H9 (cell line): Measurements from ENCODE around the gene RNF214. TPM values are rescaled to one million over a fixed set of nuclear protein-coding genes. Genes with fewer than 3 reads are reported as not detected.
A peak's percentile ranks its signal among the peaks of the same experiment; 100 is the strongest.

ENCODE experiments used
- DNase-seq: peaks from one replicate; pipeline ENCODE4 v3.0.0-alpha.2; 2017
- H2AFZ ChIP-seq: one replicate; pipeline ENCODE4 v1.6.1; 2013; ENCODE audit warnings: mild to moderate bottlenecking, low read length, control low read depth, moderate library complexity
- H2AK5ac ChIP-seq: 2 replicates; pipeline ENCODE4 v1.6.1; 2013; ENCODE audit warnings: low read length, control low read depth, mixed read lengths; ENCODE audit not compliant: insufficient read length
- H2BK120ac ChIP-seq: one replicate; pipeline ENCODE4 v1.6.1; 2013; ENCODE audit warnings: low read depth, mild to moderate bottlenecking, low read length, control low read depth, inconsistent platforms; ENCODE audit not compliant: poor library complexity, severe bottlenecking
- H2BK12ac ChIP-seq: 2 replicates; pipeline ENCODE4 v1.6.1; 2013; ENCODE audit warnings: low read length, control low read depth, mixed read lengths, low read depth; ENCODE audit not compliant: insufficient read length
- H2BK15ac ChIP-seq: 2 replicates; pipeline ENCODE4 v1.6.1; 2013; ENCODE audit warnings: low read depth, low read length, control low read depth
- H2BK20ac ChIP-seq: one replicate; pipeline ENCODE4 v1.6.1; 2013; ENCODE audit warnings: low read depth, mild to moderate bottlenecking, low read length, control low read depth, inconsistent platforms; ENCODE audit not compliant: poor library complexity, severe bottlenecking
- H2BK5ac ChIP-seq: 2 replicates; pipeline ENCODE4 v1.6.1; 2013; ENCODE audit warnings: low read length, control low read depth, mixed read lengths; ENCODE audit not compliant: insufficient read length
- H3K14ac ChIP-seq: 2 replicates; pipeline ENCODE4 v1.6.1; 2013; ENCODE audit warnings: low read length, control low read depth; ENCODE audit not compliant: insufficient read depth
- H3K18ac ChIP-seq: 2 replicates; pipeline ENCODE4 v1.6.1; 2013; ENCODE audit warnings: low read depth, mild to moderate bottlenecking, mixed read lengths, low read length, control low read depth; ENCODE audit not compliant: insufficient read length
- H3K23ac ChIP-seq: 2 replicates; pipeline ENCODE4 v1.6.1; 2013; ENCODE audit warnings: low read length, control low read depth, mixed read lengths, low read depth; ENCODE audit not compliant: insufficient read length
- H3K23me2 ChIP-seq: 2 replicates; pipeline ENCODE4 v1.6.1; 2013; ENCODE audit warnings: low read depth, mild to moderate bottlenecking, mixed read lengths, low read length, control low read depth; ENCODE audit not compliant: insufficient read length, poor library complexity, severe bottlenecking
- H3K27ac ChIP-seq: 2 replicates; pipeline ENCODE4 v1.5.1; 2013; ENCODE audit warnings: low read length, control low read depth, mixed read lengths, low read depth; ENCODE audit not compliant: insufficient read length
- H3K27me3 ChIP-seq: 2 replicates; pipeline ENCODE4 v1.6.1; 2013; ENCODE audit warnings: low read length, control low read depth, inconsistent platforms; ENCODE audit not compliant: insufficient read depth
- H3K4ac ChIP-seq: 2 replicates; pipeline ENCODE4 v1.6.1; 2013; ENCODE audit warnings: low read depth, mild to moderate bottlenecking, control low read depth, inconsistent platforms, low read length, moderate library complexity
- H3K4me1 ChIP-seq: 2 replicates; pipeline ENCODE4 v1.6.1; 2013; ENCODE audit warnings: low read length, control low read depth, inconsistent platforms; ENCODE audit not compliant: insufficient read depth
- H3K4me2 ChIP-seq: 2 replicates; pipeline ENCODE4 v1.6.1; 2013; ENCODE audit warnings: low read length, control low read depth, mixed read lengths; ENCODE audit not compliant: insufficient read length, insufficient read depth
- H3K56ac ChIP-seq: 2 replicates; pipeline ENCODE4 v1.6.1; 2013; ENCODE audit warnings: low read depth, mild to moderate bottlenecking, mixed read lengths, low read length, control low read depth; ENCODE audit not compliant: insufficient read length
- H3K79me1 ChIP-seq: 2 replicates; pipeline ENCODE4 v1.6.1; 2013; ENCODE audit warnings: low read depth, mild to moderate bottlenecking, moderate library complexity, low read length, control low read depth, inconsistent platforms; ENCODE audit not compliant: insufficient read depth, poor library complexity, severe bottlenecking
- H3K79me2 ChIP-seq: 2 replicates; pipeline ENCODE4 v1.6.1; 2013; ENCODE audit warnings: low read length, control low read depth, inconsistent platforms; ENCODE audit not compliant: insufficient read depth
- H3K9ac ChIP-seq: 2 replicates; pipeline ENCODE4 v1.6.1; 2013; ENCODE audit warnings: low read length, control low read depth, mixed read lengths; ENCODE audit not compliant: insufficient read length; ENCODE audit errors: extremely low read depth
- H3K9me3 ChIP-seq: one replicate; pipeline ENCODE4 v1.6.1; 2013; ENCODE audit warnings: low read depth, low read length, inconsistent platforms; ENCODE audit not compliant: control insufficient read depth
- H3T11ph ChIP-seq: one replicate; pipeline ENCODE4 v1.6.1; 2013; ENCODE audit warnings: mild to moderate bottlenecking, low read length, control low read depth, inconsistent platforms
- H4K20me1 ChIP-seq: one replicate; pipeline ENCODE4 v1.6.1; 2013; ENCODE audit not compliant: control insufficient read depth, insufficient read length, insufficient read depth
- H4K5ac ChIP-seq: 2 replicates; pipeline ENCODE4 v1.6.1; 2013; ENCODE audit warnings: low read depth, mild to moderate bottlenecking, mixed read lengths, low read length, control low read depth; ENCODE audit not compliant: insufficient read length
- H4K8ac ChIP-seq: replicated peaks from 2 replicates; pipeline ENCODE4 v1.6.1; 2013; ENCODE audit warnings: low read length, control low read depth, mixed read lengths, low read depth; ENCODE audit not compliant: insufficient read length
- H4K91ac ChIP-seq: 2 replicates; pipeline ENCODE4 v1.6.1; 2013; ENCODE audit warnings: low read depth, mild to moderate bottlenecking, moderate library complexity, mixed read lengths, low read length, control low read depth; ENCODE audit not compliant: insufficient read length
- H3K27ac Mint-ChIP-seq, 3 experiments: 2 replicates in 2 of 3; 3 replicates in 1 of 3; pipeline ENCODE4 v1.8.0; 2020 to 2021; ENCODE audit warnings: mixed read lengths in 3 of 3, mild to moderate bottlenecking in 1 of 3, moderate library complexity in 1 of 3
- H3K27me3 Mint-ChIP-seq: 2 replicates; pipeline ENCODE4 v1.8.0; 2021; ENCODE audit warnings: low read depth, mild to moderate bottlenecking, moderate library complexity, mixed read lengths
- H3K36me3 Mint-ChIP-seq, 3 experiments: 2 replicates in 2 of 3; 3 replicates in 1 of 3; pipeline ENCODE4 v1.8.0; 2020 to 2021; ENCODE audit warnings: low read depth in 3 of 3, mixed read lengths in 3 of 3; ENCODE audit not compliant: insufficient read depth in 1 of 3
- H3K4me1 Mint-ChIP-seq, 2 experiments: 2 replicates each; pipeline ENCODE4 v1.8.0; 2020; ENCODE audit warnings: mixed read lengths in 2 of 2
- H3K4me3 Mint-ChIP-seq, 2 experiments: 2 replicates in 1 of 2; 3 replicates in 1 of 2; pipeline ENCODE4 v1.8.0; 2020 to 2021; ENCODE audit warnings: mild to moderate bottlenecking in 2 of 2, mixed read lengths in 2 of 2, moderate library complexity in 1 of 2
- H3K9me3 Mint-ChIP-seq, 2 experiments: 2 replicates in 1 of 2; 3 replicates in 1 of 2; pipeline ENCODE4 v1.8.0; 2020; ENCODE audit warnings: mild to moderate bottlenecking in 2 of 2, mixed read lengths in 2 of 2, moderate library complexity in 1 of 2
- WGBS: extraction: QIAGEN DNeasy Blood & Tissue Kit; methylation state at CpG from one replicate; pipeline ENCODE4 v1.1.7; 2013; ENCODE audit warnings: missing lambda C conversion rate, low lambda C conversion rate, mixed read lengths; ENCODE audit not compliant: insufficient read length; ENCODE audit errors: extremely low coverage; 5-methylcytosine and 5-hydroxymethylcytosine counted together
- total RNA-seq: library from RNA; stranded (reverse); gene quantifications from 2 replicates; pipeline ENCODE4 v1.2.1, GENCODE V29; 2021
- TF ChIP-seq, protein P1 (sequence below): fragments of 200-600 bp; sonication (generic); conservative IDR thresholded peaks from 3 replicates; pipeline ENCODE4 v1.8.0; 2021; ENCODE audit warnings: antibody characterized with exemption, mild to moderate bottlenecking

Gene RNF214
- total RNA-seq, 1 experiment from 2014 or later = 26.0 TPM

GRCh38 chr11:117226388-117227385 is 5.8 kb upstream of the RNF214 start:
- H3K18ac ChIP-seq = no peak overlapping the region
- H3K27me3 ChIP-seq = no peaks in the 10 kb centered on the region
- no peak overlapping the region for H2AK5ac ChIP-seq
- H3K9me3 ChIP-seq = no peaks in the 10 kb centered on the region
- peaks cover 6 to 64% (median 25%) of the 10 kb centered on the region in 3 experiments; a peak in 6 of 7 replicates for H3K36me3 Mint-ChIP-seq
- H3K4me3 Mint-ChIP-seq = peak overlapping the region in 1 of 2 experiments; percentile 23; a peak in 1 of 5 replicates
- H2BK5ac ChIP-seq = no peak overlapping the region
- no peaks in the 10 kb centered on the region for H3K27me3 Mint-ChIP-seq
- no peak overlapping the region for H2BK20ac ChIP-seq
- no peak overlapping the region for H2AFZ ChIP-seq
- no peak overlapping the region; a peak in 1 of 7 replicates for H3K27ac Mint-ChIP-seq
- H3K4me2 ChIP-seq = no peak overlapping the region
- peaks cover 14 to 17% of the 10 kb centered on the region in 2 experiments for H3K4me1 Mint-ChIP-seq
- no CpG with 5 or more reads among the region's 19 CpGs for WGBS
- no peak overlapping the region for H3T11ph ChIP-seq
- no peak overlapping the region for H4K91ac ChIP-seq
- H4K20me1 ChIP-seq = no peaks in the 10 kb centered on the region
- no peaks in the 10 kb centered on the region for H3K79me1 ChIP-seq
- no peak overlapping the region for H3K14ac ChIP-seq
- no peak overlapping the region for H3K9ac ChIP-seq
- no peaks in the 10 kb centered on the region for H3K79me2 ChIP-seq
- no peaks in the 10 kb centered on the region for H3K9me3 Mint-ChIP-seq
- no peak overlapping the region for H2BK12ac ChIP-seq
- no peak overlapping the region for H3K56ac ChIP-seq
- DNase-seq = peak; percentile 52
- H3K27ac ChIP-seq = no peak overlapping the region
- TF ChIP-seq, protein P1, sequence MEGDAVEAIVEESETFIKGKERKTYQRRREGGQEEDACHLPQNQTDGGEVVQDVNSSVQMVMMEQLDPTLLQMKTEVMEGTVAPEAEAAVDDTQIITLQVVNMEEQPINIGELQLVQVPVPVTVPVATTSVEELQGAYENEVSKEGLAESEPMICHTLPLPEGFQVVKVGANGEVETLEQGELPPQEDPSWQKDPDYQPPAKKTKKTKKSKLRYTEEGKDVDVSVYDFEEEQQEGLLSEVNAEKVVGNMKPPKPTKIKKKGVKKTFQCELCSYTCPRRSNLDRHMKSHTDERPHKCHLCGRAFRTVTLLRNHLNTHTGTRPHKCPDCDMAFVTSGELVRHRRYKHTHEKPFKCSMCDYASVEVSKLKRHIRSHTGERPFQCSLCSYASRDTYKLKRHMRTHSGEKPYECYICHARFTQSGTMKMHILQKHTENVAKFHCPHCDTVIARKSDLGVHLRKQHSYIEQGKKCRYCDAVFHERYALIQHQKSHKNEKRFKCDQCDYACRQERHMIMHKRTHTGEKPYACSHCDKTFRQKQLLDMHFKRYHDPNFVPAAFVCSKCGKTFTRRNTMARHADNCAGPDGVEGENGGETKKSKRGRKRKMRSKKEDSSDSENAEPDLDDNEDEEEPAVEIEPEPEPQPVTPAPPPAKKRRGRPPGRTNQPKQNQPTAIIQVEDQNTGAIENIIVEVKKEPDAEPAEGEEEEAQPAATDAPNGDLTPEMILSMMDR = peak; percentile 87
- no peak overlapping the region for H3K23ac ChIP-seq
- no peaks in the 10 kb centered on the region for H3K4me1 ChIP-seq
- no peak overlapping the region for H2BK120ac ChIP-seq
- no peak overlapping the region for H3K4ac ChIP-seq
- no peak overlapping the region for H4K8ac ChIP-seq
- no peak overlapping the region for H2BK15ac ChIP-seq
- H3K23me2 ChIP-seq = peaks cover 5% of the 10 kb centered on the region
- no peak overlapping the region for H4K5ac ChIP-seq
